Panc1 (cell line): Measurements from ENCODE around the gene ARFIP1. TPM values are rescaled to one million over a fixed set of nuclear protein-coding genes. Genes with fewer than 3 reads are reported as not detected.

Source experiments
- ATAC-seq: fragments of 200-7000 bp; cut with Tn5 transposase; 2 replicates; pipeline ENCODE4 v1.9.1; 2020; ENCODE audit warnings: mild to moderate bottlenecking, moderate library complexity
- BruUV-seq: library from RNA; stranded (reverse); fragments of 400-500 nt; replicated peaks from 2 replicates; lab custom pipeline; 2021; lab: Mats Ljungman, UMichigan
- CTCF ChIA-PET: fragments of 300-600 bp; sonication (Branson Sonifier 250); formaldehyde crosslinking; loops from one replicate; lab custom pipeline; 2022; ENCODE audit warnings: antibody characterized with exemption; lab: Charles Lee
- POLR2A ChIA-PET: fragments of 300-600 bp; sonication (Branson Sonifier 250); formaldehyde crosslinking; loops from one replicate; lab custom pipeline; 2022; ENCODE audit warnings: antibody characterized with exemption; lab: Charles Lee
- DNase-seq: peaks from one replicate; pipeline ENCODE4 v3.0.0-alpha.2; 2010; ENCODE audit warnings: low read depth, low spot score
- H3K27ac ChIP-seq: 2 replicates; pipeline ENCODE4 v1.5.1; 2011; ENCODE audit warnings: mild to moderate bottlenecking, low read length, inconsistent platforms
- H3K27me3 ChIP-seq: fragments of 200-500 bp; sonication (Bioruptor generic); 2 replicates; pipeline ENCODE4 v1.6.0; 2014; ENCODE audit warnings: low read length, inconsistent platforms; ENCODE audit not compliant: control insufficient read depth, insufficient read depth
- H3K36me3 ChIP-seq: fragments of 200-500 bp; sonication (Bioruptor generic); 2 replicates; pipeline ENCODE4 v1.5.1; 2014; ENCODE audit warnings: inconsistent platforms, mild to moderate bottlenecking, low read length, moderate library complexity; ENCODE audit not compliant: control insufficient read depth, insufficient read depth
- H3K4me1 ChIP-seq: 2 replicates; pipeline ENCODE4 v1.5.1; 2011; ENCODE audit warnings: inconsistent platforms, mild to moderate bottlenecking, low read length, moderate library complexity; ENCODE audit not compliant: control insufficient read depth, insufficient read depth
- H3K4me3 ChIP-seq, 2 experiments: 2 replicates each; pipeline ENCODE4 v1.5.1; 2011 to 2012; ENCODE audit warnings: low read depth in 2 of 2, low read length in 2 of 2, mild to moderate bottlenecking in 2 of 2, inconsistent platforms in 1 of 2, moderate library complexity in 1 of 2
- H3K9me3 ChIP-seq: fragments of 200-500 bp; sonication (Bioruptor generic); 2 replicates; pipeline ENCODE4 v1.5.1; 2014; ENCODE audit warnings: low read depth, mild to moderate bottlenecking, inconsistent platforms, low read length, moderate library complexity; ENCODE audit not compliant: control insufficient read depth, insufficient read depth
- POLR2AphosphoS5 ChIP-seq: IDR thresholded peaks from 2 replicates; pipeline ENCODE4 v1.6.1; 2012; ENCODE audit warnings: mild to moderate bottlenecking, low read depth, low read length, moderate library complexity
- SIN3A ChIP-seq: IDR thresholded peaks from 2 replicates; pipeline ENCODE4 v1.6.1; 2012; ENCODE audit warnings: low read depth, mild to moderate bottlenecking, low read length, moderate library complexity, borderline replicate concordance; ENCODE audit not compliant: insufficient read depth
- TCF7L2 ChIP-seq: IDR thresholded peaks from 2 replicates; pipeline ENCODE4 v1.6.1; 2011; ENCODE audit warnings: mild to moderate bottlenecking, low read depth, low read length, inconsistent platforms
- in situ Hi-C: cut with HindIII; loops from 2 replicates; pipeline ENCODE4 v1.10.0; 2016; ENCODE audit warnings: low sequenced_read_pairs, low pct_unique_long_range_greater_than_20kb
- intact Hi-C: fragments of 100-400 bp; cut with micrococcal nuclease; formaldehyde crosslinking; loops from one replicate; pipeline ENCODE4 v1.10.0; 2022; ENCODE audit not compliant: unreplicated experiment
- total RNA-seq: library from RNA; stranded (reverse); gene quantifications from one replicate; pipeline ENCODE4 v1.2.1, GENCODE V29; 2021; ENCODE audit not compliant: unreplicated experiment
- TF ChIP-seq, protein P1 (sequence below): fragments of 450-650 bp; IDR thresholded peaks from 2 replicates; pipeline ENCODE4 v1.5.1; 2017; ENCODE audit warnings: mild to moderate bottlenecking
- TF ChIP-seq, protein P2 (sequence below), 2 experiments: IDR thresholded peaks; 2 replicates each; pipeline ENCODE4 v1.6.1; 2011 to 2012; ENCODE audit warnings: low read depth in 2 of 2, control low read depth in 1 of 2, low read length in 1 of 2, mild to moderate bottlenecking in 1 of 2, moderate library complexity in 1 of 2; ENCODE audit not compliant: insufficient read depth in 1 of 2

The ARFIP1 gene
- total RNA-seq, 1 experiment from 2014 or later = 22.2 TPM

DNA sequence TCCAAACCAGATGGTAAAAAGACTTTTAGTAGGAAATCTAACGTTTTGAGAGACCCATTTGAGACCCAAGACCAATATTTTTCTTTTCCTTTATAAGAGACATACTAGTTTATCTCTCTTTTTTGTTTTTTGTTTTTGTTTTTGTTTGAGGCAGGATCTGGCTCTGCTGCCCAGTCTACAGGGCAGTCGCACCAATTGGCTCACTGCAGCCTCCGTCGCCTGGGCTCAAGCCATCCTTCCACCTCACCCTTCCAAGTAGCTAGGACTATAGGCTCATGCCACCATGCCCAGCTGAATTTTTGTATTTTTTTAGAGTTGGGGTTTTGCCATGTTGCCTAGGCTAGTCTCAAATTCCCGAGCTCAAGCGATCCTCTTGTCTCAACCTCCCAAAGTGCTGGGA lies 79.2 kb downstream of the ARFIP1 start:
- Histone ChIP-seq H3K27ac (no peak overlapping the region), H3K9me3 (no peaks in the 10 kb centered on the region), H3K27me3 (no peaks in the 10 kb centered on the region), H3K36me3 (no peaks in the 10 kb centered on the region), H3K4me3 (no peak overlapping the region), H3K4me1 (no peaks in the 10 kb centered on the region; the same call in 1 of the 2 replicates)
- ChIA-PET CTCF (no interaction called here), POLR2A (no interaction called here)
- in situ Hi-C loops (no loop called here), intact Hi-C loops (no loop called here)
- no TSS peak for BruUV-seq
- TF ChIP-seq, protein P1, sequence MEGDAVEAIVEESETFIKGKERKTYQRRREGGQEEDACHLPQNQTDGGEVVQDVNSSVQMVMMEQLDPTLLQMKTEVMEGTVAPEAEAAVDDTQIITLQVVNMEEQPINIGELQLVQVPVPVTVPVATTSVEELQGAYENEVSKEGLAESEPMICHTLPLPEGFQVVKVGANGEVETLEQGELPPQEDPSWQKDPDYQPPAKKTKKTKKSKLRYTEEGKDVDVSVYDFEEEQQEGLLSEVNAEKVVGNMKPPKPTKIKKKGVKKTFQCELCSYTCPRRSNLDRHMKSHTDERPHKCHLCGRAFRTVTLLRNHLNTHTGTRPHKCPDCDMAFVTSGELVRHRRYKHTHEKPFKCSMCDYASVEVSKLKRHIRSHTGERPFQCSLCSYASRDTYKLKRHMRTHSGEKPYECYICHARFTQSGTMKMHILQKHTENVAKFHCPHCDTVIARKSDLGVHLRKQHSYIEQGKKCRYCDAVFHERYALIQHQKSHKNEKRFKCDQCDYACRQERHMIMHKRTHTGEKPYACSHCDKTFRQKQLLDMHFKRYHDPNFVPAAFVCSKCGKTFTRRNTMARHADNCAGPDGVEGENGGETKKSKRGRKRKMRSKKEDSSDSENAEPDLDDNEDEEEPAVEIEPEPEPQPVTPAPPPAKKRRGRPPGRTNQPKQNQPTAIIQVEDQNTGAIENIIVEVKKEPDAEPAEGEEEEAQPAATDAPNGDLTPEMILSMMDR = no peak
- TF ChIP-seq TCF7L2 = no peak
- TF ChIP-seq POLR2AphosphoS5 = no peak
- TF ChIP-seq SIN3A = no peak
- TF ChIP-seq, protein P2, sequence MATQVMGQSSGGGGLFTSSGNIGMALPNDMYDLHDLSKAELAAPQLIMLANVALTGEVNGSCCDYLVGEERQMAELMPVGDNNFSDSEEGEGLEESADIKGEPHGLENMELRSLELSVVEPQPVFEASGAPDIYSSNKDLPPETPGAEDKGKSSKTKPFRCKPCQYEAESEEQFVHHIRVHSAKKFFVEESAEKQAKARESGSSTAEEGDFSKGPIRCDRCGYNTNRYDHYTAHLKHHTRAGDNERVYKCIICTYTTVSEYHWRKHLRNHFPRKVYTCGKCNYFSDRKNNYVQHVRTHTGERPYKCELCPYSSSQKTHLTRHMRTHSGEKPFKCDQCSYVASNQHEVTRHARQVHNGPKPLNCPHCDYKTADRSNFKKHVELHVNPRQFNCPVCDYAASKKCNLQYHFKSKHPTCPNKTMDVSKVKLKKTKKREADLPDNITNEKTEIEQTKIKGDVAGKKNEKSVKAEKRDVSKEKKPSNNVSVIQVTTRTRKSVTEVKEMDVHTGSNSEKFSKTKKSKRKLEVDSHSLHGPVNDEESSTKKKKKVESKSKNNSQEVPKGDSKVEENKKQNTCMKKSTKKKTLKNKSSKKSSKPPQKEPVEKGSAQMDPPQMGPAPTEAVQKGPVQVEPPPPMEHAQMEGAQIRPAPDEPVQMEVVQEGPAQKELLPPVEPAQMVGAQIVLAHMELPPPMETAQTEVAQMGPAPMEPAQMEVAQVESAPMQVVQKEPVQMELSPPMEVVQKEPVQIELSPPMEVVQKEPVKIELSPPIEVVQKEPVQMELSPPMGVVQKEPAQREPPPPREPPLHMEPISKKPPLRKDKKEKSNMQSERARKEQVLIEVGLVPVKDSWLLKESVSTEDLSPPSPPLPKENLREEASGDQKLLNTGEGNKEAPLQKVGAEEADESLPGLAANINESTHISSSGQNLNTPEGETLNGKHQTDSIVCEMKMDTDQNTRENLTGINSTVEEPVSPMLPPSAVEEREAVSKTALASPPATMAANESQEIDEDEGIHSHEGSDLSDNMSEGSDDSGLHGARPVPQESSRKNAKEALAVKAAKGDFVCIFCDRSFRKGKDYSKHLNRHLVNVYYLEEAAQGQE (IDR thresholded peaks at IDR 0.05; ENCODE audit: insufficient read depth in 1 of 2, low read depth in 2 of 2, low read length in 1 of 2) = no peak
- DNase-seq (no peak), ATAC-seq (no peak)

DNA sequence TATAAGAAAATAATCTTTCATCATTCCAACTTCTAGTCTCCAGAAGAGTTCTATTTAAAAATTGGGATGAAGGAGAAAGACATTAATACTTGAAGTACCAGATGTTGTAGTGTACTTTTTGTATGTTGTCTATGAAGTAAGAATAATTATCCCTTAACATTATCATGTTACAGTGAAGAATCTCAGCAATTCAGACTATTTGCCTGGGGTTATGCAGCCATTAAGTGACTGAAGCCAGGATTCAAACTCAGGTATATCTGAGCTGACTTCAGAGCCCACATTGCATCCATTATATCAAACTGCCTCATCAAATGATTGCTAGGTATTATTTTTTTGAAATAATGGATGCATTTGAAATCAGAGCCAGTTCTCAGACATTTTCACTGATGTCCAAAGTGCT lies 80.3 kb downstream of the ARFIP1 start:
- no TSS peak for BruUV-seq
- in situ Hi-C loops = no loop called here
- no peak overlapping the region for H3K4me3 ChIP-seq
- intact Hi-C loops = no loop called here
- no peaks in the 10 kb centered on the region; the same call in 1 of the 2 replicates for H3K4me1 ChIP-seq
- ChIA-PET POLR2A (no interaction called here), CTCF (no interaction called here)
- TF ChIP-seq, protein P2 (IDR thresholded peaks at IDR 0.05; ENCODE audit: insufficient read depth in 1 of 2, low read depth in 2 of 2, low read length in 1 of 2) = no peak
- TF ChIP-seq SIN3A (no peak), POLR2AphosphoS5 (no peak), TCF7L2 (no peak)
- TF ChIP-seq, protein P1 = no peak
- H3K36me3 ChIP-seq = no peaks in the 10 kb centered on the region
- no peaks in the 10 kb centered on the region for H3K27me3 ChIP-seq
- H3K9me3 ChIP-seq = no peaks in the 10 kb centered on the region
- H3K27ac ChIP-seq = no peak overlapping the region
- DNase-seq (no peak), ATAC-seq (no peak)
